Vagina (tissue), 2 donors: ENCODE results near the gene CFAP251. TPM values are rescaled to one million over a fixed set of nuclear protein-coding genes. Genes with fewer than 3 reads are reported as not detected.

Source experiments
- DNase-seq, 2 donors: peaks; one replicate each; pipeline ENCODE4 v3.0.0-alpha.2; 2017; ENCODE audit errors: extremely low spot score in 2 of 2
- H3K27ac ChIP-seq: fragments of 200-600 bp; sonication (generic); one replicate; pipeline ENCODE4 v1.5.1; 2019
- H3K27me3 ChIP-seq: fragments of 200-600 bp; sonication (generic); one replicate; pipeline ENCODE4 v1.5.1; 2019
- H3K36me3 ChIP-seq, 2 donors: fragments of 200-600 bp; sonication (generic); one replicate each; pipeline ENCODE4 v1.5.1; 2017 to 2019
- H3K4me1 ChIP-seq: fragments of 200-600 bp; sonication (generic); one replicate; pipeline ENCODE4 v1.5.1; 2019
- H3K4me3 ChIP-seq, 2 donors: fragments of 200-600 bp; sonication (generic); 1 replicate in 1 of 2; 2 replicates in 1 of 2; pipeline ENCODE4 v1.5.1; 2016 to 2019
- H3K9me3 ChIP-seq: fragments of 200-600 bp; sonication (generic); one replicate; pipeline ENCODE4 v1.5.1; 2019
- CTCF ChIP-seq, 3 experiments: fragments of 450-650 bp in 2 of 3; fragments of 200-600 bp in 1 of 3; sonication (generic) in 1 of 3; IDR thresholded peaks; one replicate each; pipeline ENCODE4 v1.5.1; 2017 to 2019; ENCODE audit warnings: antibody characterized with exemption in 3 of 3, mild to moderate bottlenecking in 2 of 3, moderate library complexity in 2 of 3
- POLR2A ChIP-seq, 2 donors: fragments of 450-650 bp; IDR thresholded peaks; one replicate each; pipeline ENCODE4 v1.6.1; 2017; ENCODE audit warnings: antibody characterized with exemption in 2 of 2, mild to moderate bottlenecking in 2 of 2, moderate library complexity in 2 of 2
- POLR2AphosphoS5 ChIP-seq, 2 donors: sonication (generic); formaldehyde crosslinking; IDR thresholded peaks; one replicate each; pipeline ENCODE4 v1.9.0; 2017; ENCODE audit warnings: antibody characterized with exemption in 2 of 2, mild to moderate bottlenecking in 2 of 2, low read depth in 1 of 2; ENCODE audit not compliant: insufficient read depth in 1 of 2
- intact Hi-C: fragments of 100-400 bp; cut with DNase I; formaldehyde crosslinking; loops from one replicate; pipeline ENCODE4 v1.15.1; 2023
- total RNA-seq: library from RNA; depleted of rRNA; stranded (reverse); fragments of >200 nt; gene quantifications from one replicate; pipeline ENCODE4 v1.2.3, GENCODE V29; 2016

The CFAP251 gene
- total RNA-seq, 1 donor from 2014 or later: 8.8 TPM

- Histone ChIP-seq H3K9me3 (no peaks in the 10 kb centered on the region), H3K4me3 (no peak overlapping the region), H3K27ac (no peak overlapping the region), H3K4me1 (peaks cover 1% of the 10 kb centered on the region), H3K27me3 (no peaks in the 10 kb centered on the region), H3K36me3 (peaks cover 0 to 87% of the 10 kb centered on the region in 2 donors)
- DNase-seq: no peak
- intact Hi-C loops: loop anchor here (5.0 kb wide), 1 partner anchor 192 kb away; no protein-coding TSS in a partner anchor
- no peak for TF ChIP-seq POLR2A (IDR thresholded peaks at IDR 0.05)
- TF ChIP-seq CTCF (IDR thresholded peaks at IDR 0.05): no peak
- no peak for TF ChIP-seq POLR2AphosphoS5 (IDR thresholded peaks at IDR 0.05; ENCODE audit: insufficient read depth in 1 of 2, low read depth in 1 of 2)
Measured at GRCh38 chr12:121899590-121899989, 18.8 kb upstream of the CFAP251 start.

- Histone ChIP-seq H3K36me3 (peaks cover 0 to 81% of the 10 kb centered on the region in 2 donors), H3K9me3 (no peaks in the 10 kb centered on the region), H3K27ac (no peak overlapping the region), H3K4me3 (no peak overlapping the region), H3K27me3 (no peaks in the 10 kb centered on the region), H3K4me1 (no peaks in the 10 kb centered on the region)
- no peak for DNase-seq
- intact Hi-C loops: no loop called here
- TF ChIP-seq CTCF (IDR thresholded peaks at IDR 0.05): no peak
- no peak for TF ChIP-seq POLR2A (IDR thresholded peaks at IDR 0.05)
- no peak for TF ChIP-seq POLR2AphosphoS5 (IDR thresholded peaks at IDR 0.05; ENCODE audit: insufficient read depth in 1 of 2, low read depth in 1 of 2)
Measured at GRCh38 chr12:121903202-121903601, 15.2 kb upstream of the CFAP251 start.

- no peak overlapping the region for H3K4me3 ChIP-seq
- DNase-seq: no peak
- H3K9me3 ChIP-seq: no peaks in the 10 kb centered on the region
- no peaks in the 10 kb centered on the region for H3K27me3 ChIP-seq
- peaks cover 0 to 75% of the 10 kb centered on the region in 2 donors for H3K36me3 ChIP-seq
- TF ChIP-seq CTCF (IDR thresholded peaks at IDR 0.05) (no peak), POLR2AphosphoS5 (IDR thresholded peaks at IDR 0.05; ENCODE audit: insufficient read depth in 1 of 2, low read depth in 1 of 2) (no peak), POLR2A (IDR thresholded peaks at IDR 0.05) (no peak)
- no peak overlapping the region for H3K27ac ChIP-seq
- intact Hi-C loops: no loop called here
- no peaks in the 10 kb centered on the region for H3K4me1 ChIP-seq
Measured at GRCh38 chr12:121905746-121906145, 12.6 kb upstream of the CFAP251 start.

- no peak overlapping the region for H3K4me3 ChIP-seq
- H3K4me1 ChIP-seq: no peaks in the 10 kb centered on the region
- DNase-seq: no peak
- intact Hi-C loops: no loop called here
- H3K27ac ChIP-seq: no peak overlapping the region
- no peaks in the 10 kb centered on the region for H3K27me3 ChIP-seq
- peaks cover 0 to 50% of the 10 kb centered on the region in 2 donors for H3K36me3 ChIP-seq
- TF ChIP-seq CTCF (IDR thresholded peaks at IDR 0.05): no peak
- no peak for TF ChIP-seq POLR2A (IDR thresholded peaks at IDR 0.05)
- TF ChIP-seq POLR2AphosphoS5 (IDR thresholded peaks at IDR 0.05; ENCODE audit: insufficient read depth in 1 of 2, low read depth in 1 of 2): no peak
- no peaks in the 10 kb centered on the region for H3K9me3 ChIP-seq
Measured at GRCh38 chr12:121908702-121909101, 9.7 kb upstream of the CFAP251 start.

GRCh38 chr12:121911824-121912585 lies 6.4 kb upstream of the CFAP251 start:
- no peaks in the 10 kb centered on the region for H3K9me3 ChIP-seq
- no peak overlapping the region for H3K27ac ChIP-seq
- DNase-seq: no peak
- H3K4me1 ChIP-seq: no peaks in the 10 kb centered on the region
- no peaks in the 10 kb centered on the region for H3K27me3 ChIP-seq
- intact Hi-C loops: loop anchor here (10.0 kb wide), 1 partner anchor 113 kb away; the partner anchor contains the start of gene BCL7A
- no peak overlapping the region for H3K4me3 ChIP-seq
- TF ChIP-seq POLR2AphosphoS5 (IDR thresholded peaks at IDR 0.05; ENCODE audit: insufficient read depth in 1 of 2, low read depth in 1 of 2) (no peak), POLR2A (IDR thresholded peaks at IDR 0.05) (no peak), CTCF (IDR thresholded peaks at IDR 0.05) (no peak)
- H3K36me3 ChIP-seq: peaks cover 0 to 33% of the 10 kb centered on the region in 2 donors
